ENCODE measurements around the gene IFNAR1.

IFNAR1 gene

GRCh38 chr21:33392284-33392985 lies 67.7 kb downstream of the IFNAR1 start:
- Mint-ChIP-seq H3K27ac (no peak overlapping the region), H3K36me3 (ENCODE audit: low read depth) (no peaks in the 10 kb centered on the region), H3K4me3 (no peak overlapping the region), H3K9me3 (no peaks in the 10 kb centered on the region), H3K4me1 (peaks cover 5% of the 10 kb centered on the region), H3K27me3 (ENCODE audit: low read depth) (peaks cover 8% of the 10 kb centered on the region)
- no peak for TF ChIP-seq CTCF (IDR thresholded peaks at IDR 0.05; ENCODE audit: unreplicated experiment in 3 of 3)

- peaks cover 10% of the 10 kb centered on the region for H3K27me3 Mint-ChIP-seq (ENCODE audit: low read depth)
- no peak for TF ChIP-seq CTCF (IDR thresholded peaks at IDR 0.05; ENCODE audit: unreplicated experiment in 3 of 3)
- H3K36me3 Mint-ChIP-seq (ENCODE audit: low read depth): no peaks in the 10 kb centered on the region
- H3K4me3 Mint-ChIP-seq: no peak overlapping the region
- H3K4me1 Mint-ChIP-seq: peaks cover 5% of the 10 kb centered on the region
- H3K27ac Mint-ChIP-seq: no peak overlapping the region
- no peaks in the 10 kb centered on the region for H3K9me3 Mint-ChIP-seq
Observed at GRCh38 chr21:33393348-33393747, 68.6 kb downstream of the IFNAR1 start.

- Mint-ChIP-seq H3K27ac (no peak overlapping the region), H3K9me3 (no peaks in the 10 kb centered on the region), H3K36me3 (ENCODE audit: low read depth) (no peaks in the 10 kb centered on the region), H3K4me1 (peaks cover 5% of the 10 kb centered on the region), H3K27me3 (ENCODE audit: low read depth) (peaks cover 17% of the 10 kb centered on the region), H3K4me3 (no peak overlapping the region)
- TF ChIP-seq CTCF (IDR thresholded peaks at IDR 0.05; ENCODE audit: unreplicated experiment in 3 of 3): no peak
Observed at GRCh38 chr21:33394260-33394659, 69.5 kb downstream of the IFNAR1 start.

- Mint-ChIP-seq H3K9me3 (no peaks in the 10 kb centered on the region), H3K4me3 (no peak overlapping the region), H3K36me3 (ENCODE audit: low read depth) (no peaks in the 10 kb centered on the region), H3K4me1 (peaks cover 8% of the 10 kb centered on the region), H3K27me3 (ENCODE audit: low read depth) (peaks cover 12% of the 10 kb centered on the region), H3K27ac (peak overlapping the region in 1 of 3 experiments; percentile 38)
- TF ChIP-seq CTCF (IDR thresholded peaks at IDR 0.05; ENCODE audit: unreplicated experiment in 3 of 3): no peak
Observed at GRCh38 chr21:33395891-33396331, 71.1 kb downstream of the IFNAR1 start.

GRCh38 chr21:33396436-33396835 lies 71.7 kb downstream of the IFNAR1 start:
- Mint-ChIP-seq H3K4me1 (peaks cover 10% of the 10 kb centered on the region), H3K4me3 (no peak overlapping the region), H3K27me3 (ENCODE audit: low read depth) (peaks cover 12% of the 10 kb centered on the region)

More at GRCh38 chr21:33396436-33396835, 71.7 kb downstream of the IFNAR1 start:
- Mint-ChIP-seq H3K36me3 (ENCODE audit: low read depth) (no peaks in the 10 kb centered on the region), H3K27ac (peak overlapping the region in 1 of 3 experiments; percentile 53), H3K9me3 (no peaks in the 10 kb centered on the region)
- TF ChIP-seq CTCF (IDR thresholded peaks at IDR 0.05; ENCODE audit: unreplicated experiment in 3 of 3): no peak
